Liver (tissue), 9 donors: Measurements from ENCODE around the gene PASD1. TPM values are rescaled to one million over a fixed set of nuclear protein-coding genes. Genes with fewer than 3 reads are reported as not detected.

Experiments used
- DNase-seq: peaks from one replicate; pipeline ENCODE4 v3.0.0-alpha.2; 2017; ENCODE audit warnings: low spot score
- H3K27ac ChIP-seq, 2 donors: one replicate each; pipeline ENCODE4 v1.7.0; 2013; ENCODE audit warnings: inconsistent platforms in 2 of 2, low read length in 2 of 2, control low read depth in 1 of 2, low read depth in 1 of 2, mild to moderate bottlenecking in 1 of 2
- H3K27me3 ChIP-seq, 4 donors: one replicate each; pipeline versions ENCODE4 v1.6.1 to v1.7.0; 2013; ENCODE audit warnings: low read length in 3 of 4, inconsistent platforms in 1 of 4, mild to moderate bottlenecking in 1 of 4, moderate library complexity in 1 of 4; ENCODE audit not compliant: control insufficient read depth in 4 of 4, insufficient read depth in 4 of 4
- H3K36me3 ChIP-seq, 4 donors: one replicate each; pipeline versions ENCODE4 v1.6.1 to v1.7.0; 2013; ENCODE audit warnings: low read length in 3 of 4, mild to moderate bottlenecking in 3 of 4, low read depth in 1 of 4, moderate library complexity in 1 of 4; ENCODE audit not compliant: control insufficient read depth in 4 of 4, insufficient read depth in 3 of 4
- H3K4me1 ChIP-seq, 4 donors: one replicate each; pipeline versions ENCODE4 v1.6.1 to v1.7.0; 2013; ENCODE audit warnings: low read length in 3 of 4, mild to moderate bottlenecking in 3 of 4, moderate library complexity in 1 of 4; ENCODE audit not compliant: control insufficient read depth in 4 of 4, insufficient read depth in 4 of 4
- H3K4me3 ChIP-seq, 3 donors: one replicate each; pipeline versions ENCODE4 v1.6.1 to v1.7.0; 2013; ENCODE audit warnings: low read length in 3 of 3, control low read depth in 1 of 3, low read depth in 1 of 3, mild to moderate bottlenecking in 1 of 3
- H3K9ac ChIP-seq, 2 donors: one replicate each; pipeline ENCODE4 v1.7.0; 2013; ENCODE audit warnings: low read length in 2 of 2, mild to moderate bottlenecking in 2 of 2, moderate library complexity in 2 of 2, control low read depth in 1 of 2, low read depth in 1 of 2
- H3K9me3 ChIP-seq, 4 donors: one replicate each; pipeline versions ENCODE4 v1.6.1 to v1.7.0; 2013; ENCODE audit warnings: low read length in 3 of 4; ENCODE audit not compliant: control insufficient read depth in 4 of 4
- EGR1 ChIP-seq, 2 donors: IDR thresholded peaks; 2 replicates each; pipeline ENCODE4 v1.6.1; 2016 to 2018; ENCODE audit warnings: antibody characterized with exemption in 2 of 2, low read depth in 2 of 2
- FOXA1 ChIP-seq: IDR thresholded peaks from 2 replicates; pipeline ENCODE4 v1.6.1; 2016; ENCODE audit warnings: antibody characterized with exemption
- FOXA2 ChIP-seq: IDR thresholded peaks from 2 replicates; pipeline ENCODE4 v1.6.1; 2016; ENCODE audit warnings: antibody characterized with exemption
- HNF4A ChIP-seq, 2 donors: conservative IDR thresholded peaks; 2 replicates each; pipeline ENCODE4 v1.6.1; 2016; ENCODE audit warnings: antibody characterized with exemption in 2 of 2, mild to moderate bottlenecking in 2 of 2
- HNF4G ChIP-seq: IDR thresholded peaks from 2 replicates; pipeline ENCODE4 v1.6.1; 2016; ENCODE audit warnings: antibody characterized with exemption
- JUND ChIP-seq, 2 donors: IDR thresholded peaks; 2 replicates each; pipeline ENCODE4 v1.6.1; 2016; ENCODE audit warnings: antibody characterized with exemption in 2 of 2
- NR2F2 ChIP-seq: IDR thresholded peaks from 2 replicates; pipeline ENCODE4 v1.6.1; 2016; ENCODE audit warnings: antibody characterized with exemption
- RAD21 ChIP-seq, 2 donors: IDR thresholded peaks; 2 replicates each; pipeline ENCODE4 v1.6.1; 2016; ENCODE audit warnings: antibody characterized with exemption in 2 of 2, mild to moderate bottlenecking in 2 of 2
- RXRA ChIP-seq, 2 donors: IDR thresholded peaks; 2 replicates each; pipeline ENCODE4 v1.6.1; 2017 to 2018; ENCODE audit warnings: antibody characterized with exemption in 2 of 2, mild to moderate bottlenecking in 1 of 2
- SP1 ChIP-seq: IDR thresholded peaks from 2 replicates; pipeline ENCODE4 v1.6.1; 2018; ENCODE audit warnings: antibody characterized with exemption, mild to moderate bottlenecking
- TAF1 ChIP-seq: conservative IDR thresholded peaks from 2 replicates; pipeline ENCODE4 v1.6.1; 2016; ENCODE audit warnings: antibody characterized with exemption, mild to moderate bottlenecking
- YY1 ChIP-seq: IDR thresholded peaks from 2 replicates; pipeline ENCODE4 v1.6.1; 2016; ENCODE audit warnings: antibody characterized with exemption, mild to moderate bottlenecking
- WGBS: extraction: QIAGEN DNeasy Blood & Tissue Kit; methylation state at CpG from one replicate; pipeline ENCODE4 v1.1.7; 2013; 5-methylcytosine and 5-hydroxymethylcytosine counted together
- polyA plus RNA-seq, 2 donors: library from polyadenylated mRNA; stranded (reverse) in 1 of 2; unstranded in 1 of 2; fragments of 200-250 nt in 1 of 2; fragments of >200 nt in 1 of 2; fragmentation: Nextera tagmentation in 1 of 2; extraction: Ambion mirVana in 1 of 2; gene quantifications; one replicate each; pipeline versions ENCODE4 v1.2.1 to v1.2.3, GENCODE V29; 2013 to 2015
- total RNA-seq, 2 donors: library from RNA; depleted of rRNA; stranded (reverse); fragments of >200 nt; gene quantifications; one replicate each; pipeline ENCODE4 v1.2.3, GENCODE V29; 2014
- TF ChIP-seq, protein P1 (sequence below): IDR thresholded peaks from 2 replicates; pipeline ENCODE4 v1.6.1; 2016; ENCODE audit warnings: antibody characterized with exemption
- TF ChIP-seq, protein P2 (sequence below): IDR thresholded peaks from 2 replicates; pipeline ENCODE4 v1.6.1; 2016; ENCODE audit warnings: antibody characterized with exemption
- TF ChIP-seq, protein P3 (sequence below): IDR thresholded peaks from 2 replicates; pipeline ENCODE4 v1.6.1; 2016; ENCODE audit warnings: antibody characterized with exemption
- TF ChIP-seq, protein P4 (sequence below): IDR thresholded peaks from 2 replicates; pipeline ENCODE4 v1.6.1; 2016; ENCODE audit warnings: antibody characterized with exemption, mild to moderate bottlenecking
- TF ChIP-seq, protein P5 (sequence below): fragments of 150-350 bp; IDR thresholded peaks from 2 replicates; pipeline ENCODE4 v1.5.1; 2017; ENCODE audit warnings: improper control_type of control experiment, low read depth, low read length; ENCODE audit not compliant: missing input control
- donor health status: healthy.
- donor health status: healthy.
- donor health status: healthy.
- donor health status: healthy.
- donor health status: healthy.

Gene PASD1
- total and polyA plus RNA-seq, 4 donors = not detected

DNA sequence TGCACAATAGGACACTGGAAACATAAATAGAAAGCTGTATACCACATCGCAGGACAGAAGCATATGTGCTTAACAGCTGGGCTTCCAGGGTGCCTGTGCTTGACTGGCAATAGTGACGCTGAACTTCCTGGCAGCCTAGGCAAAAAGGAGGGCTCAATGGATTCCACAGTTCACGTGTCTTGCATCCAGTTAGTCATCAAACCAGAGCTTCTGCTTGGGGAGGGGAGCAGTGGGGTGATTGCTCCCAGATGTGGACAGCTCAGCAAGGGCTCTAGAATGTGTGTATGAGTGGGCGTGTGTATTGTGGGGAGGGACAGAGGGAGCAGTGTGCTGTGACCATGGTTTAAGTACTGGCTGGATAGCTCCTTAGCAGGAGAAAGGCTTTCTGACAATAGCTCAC, 134.0 kb downstream of the PASD1 start:
- peaks cover 0 to 3% (median 0%) of the 10 kb centered on the region in 4 donors for H3K4me1 ChIP-seq
- 77% methylated on average over 4 of the region's 4 CpGs for WGBS
- no peaks in the 10 kb centered on the region for H3K36me3 ChIP-seq
- no peak overlapping the region for H3K9ac ChIP-seq
- H3K27me3 ChIP-seq = no peaks in the 10 kb centered on the region
- no peak overlapping the region for H3K27ac ChIP-seq
- DNase-seq = no peak
- H3K9me3 ChIP-seq = no peaks in the 10 kb centered on the region
- no peak for TF ChIP-seq EGR1 (IDR thresholded peaks at IDR 0.05; ENCODE audit: low read depth in 2 of 2)
- no peak overlapping the region for H3K4me3 ChIP-seq

DNA sequence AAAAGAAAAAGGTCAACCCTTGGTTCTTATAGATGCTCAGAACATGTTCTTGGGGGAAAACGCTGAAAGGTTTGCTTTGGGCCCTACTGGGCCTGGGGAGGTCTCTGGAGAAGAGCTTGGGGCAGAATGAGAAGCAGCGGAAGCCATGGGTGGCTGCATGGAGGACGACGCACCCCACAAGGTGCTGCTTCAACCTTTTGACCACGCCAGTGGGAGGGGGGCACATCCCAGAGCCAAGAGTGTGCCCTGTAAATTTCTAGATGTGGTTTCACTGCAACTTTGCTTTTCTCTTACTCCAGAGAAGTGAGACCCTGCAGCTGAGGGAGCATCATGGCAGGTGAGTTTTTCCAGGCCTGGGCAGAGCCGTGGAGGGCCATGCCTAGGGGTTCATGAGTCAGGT, 135.0 kb downstream of the PASD1 start:
- 94% methylated on average over 6 of the region's 6 CpGs for WGBS
- H3K27me3 ChIP-seq = no peaks in the 10 kb centered on the region
- no peak overlapping the region for H3K9ac ChIP-seq
- H3K4me3 ChIP-seq = no peak overlapping the region
- H3K9me3 ChIP-seq = no peaks in the 10 kb centered on the region
- peaks cover 0 to 3% (median 0%) of the 10 kb centered on the region in 4 donors for H3K4me1 ChIP-seq
- H3K27ac ChIP-seq = no peak overlapping the region
- TF ChIP-seq HNF4A (conservative IDR thresholded peaks at IDR 0.05) (no peak), RXRA (IDR thresholded peaks at IDR 0.05) (no peak), JUND (IDR thresholded peaks at IDR 0.05) (no peak), RAD21 (IDR thresholded peaks at IDR 0.05) (no peak), FOXA1 (no peak), YY1 (no peak), HNF4G (no peak), NR2F2 (no peak), FOXA2 (no peak), EGR1 (IDR thresholded peaks at IDR 0.05; ENCODE audit: low read depth in 2 of 2) (no peak)
- TF ChIP-seq, protein P1, sequence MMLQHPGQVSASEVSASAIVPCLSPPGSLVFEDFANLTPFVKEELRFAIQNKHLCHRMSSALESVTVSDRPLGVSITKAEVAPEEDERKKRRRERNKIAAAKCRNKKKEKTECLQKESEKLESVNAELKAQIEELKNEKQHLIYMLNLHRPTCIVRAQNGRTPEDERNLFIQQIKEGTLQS = no peak
- no peak for DNase-seq
- no peaks in the 10 kb centered on the region for H3K36me3 ChIP-seq

DNA sequence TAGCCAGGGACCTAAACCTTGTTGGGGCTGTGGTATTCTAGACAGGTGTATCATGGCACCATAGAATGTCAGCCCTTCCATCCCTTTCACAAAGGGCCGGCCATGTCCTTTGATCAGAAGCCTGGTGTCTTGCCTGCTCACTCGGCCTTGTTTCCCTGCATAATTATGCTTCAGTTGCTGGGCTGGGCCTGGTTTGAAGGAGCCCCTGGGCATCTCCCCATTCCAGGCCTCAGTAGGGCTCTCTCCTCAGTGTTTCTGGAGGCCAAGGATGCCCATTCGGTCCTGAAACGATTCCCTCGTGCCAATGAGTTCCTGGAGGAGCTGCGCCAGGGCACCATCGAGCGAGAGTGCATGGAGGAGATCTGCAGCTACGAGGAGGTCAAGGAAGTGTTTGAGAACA, 136.3 kb downstream of the PASD1 start:
- no peak for DNase-seq
- peaks cover 0 to 3% (median 0%) of the 10 kb centered on the region in 4 donors for H3K4me1 ChIP-seq
- no peaks in the 10 kb centered on the region for H3K27me3 ChIP-seq
- TF ChIP-seq, protein P2, sequence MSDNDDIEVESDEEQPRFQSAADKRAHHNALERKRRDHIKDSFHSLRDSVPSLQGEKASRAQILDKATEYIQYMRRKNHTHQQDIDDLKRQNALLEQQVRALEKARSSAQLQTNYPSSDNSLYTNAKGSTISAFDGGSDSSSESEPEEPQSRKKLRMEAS = no peak
- TF ChIP-seq JUND (IDR thresholded peaks at IDR 0.05) (no peak), FOXA1 (no peak), YY1 (no peak), FOXA2 (no peak), EGR1 (IDR thresholded peaks at IDR 0.05; ENCODE audit: low read depth in 2 of 2) (no peak), HNF4A (conservative IDR thresholded peaks at IDR 0.05) (no peak), HNF4G (no peak), SP1 (no peak), NR2F2 (no peak), RAD21 (IDR thresholded peaks at IDR 0.05) (no peak), TAF1 (no peak)
- TF ChIP-seq, protein P3, sequence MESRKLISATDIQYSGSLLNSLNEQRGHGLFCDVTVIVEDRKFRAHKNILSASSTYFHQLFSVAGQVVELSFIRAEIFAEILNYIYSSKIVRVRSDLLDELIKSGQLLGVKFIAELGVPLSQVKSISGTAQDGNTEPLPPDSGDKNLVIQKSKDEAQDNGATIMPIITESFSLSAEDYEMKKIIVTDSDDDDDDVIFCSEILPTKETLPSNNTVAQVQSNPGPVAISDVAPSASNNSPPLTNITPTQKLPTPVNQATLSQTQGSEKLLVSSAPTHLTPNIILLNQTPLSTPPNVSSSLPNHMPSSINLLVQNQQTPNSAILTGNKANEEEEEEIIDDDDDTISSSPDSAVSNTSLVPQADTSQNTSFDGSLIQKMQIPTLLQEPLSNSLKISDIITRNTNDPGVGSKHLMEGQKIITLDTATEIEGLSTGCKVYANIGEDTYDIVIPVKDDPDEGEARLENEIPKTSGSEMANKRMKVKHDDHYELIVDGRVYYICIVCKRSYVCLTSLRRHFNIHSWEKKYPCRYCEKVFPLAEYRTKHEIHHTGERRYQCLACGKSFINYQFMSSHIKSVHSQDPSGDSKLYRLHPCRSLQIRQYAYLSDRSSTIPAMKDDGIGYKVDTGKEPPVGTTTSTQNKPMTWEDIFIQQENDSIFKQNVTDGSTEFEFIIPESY = no peak
- TF ChIP-seq, protein P1 = no peak
- TF ChIP-seq, protein P4, sequence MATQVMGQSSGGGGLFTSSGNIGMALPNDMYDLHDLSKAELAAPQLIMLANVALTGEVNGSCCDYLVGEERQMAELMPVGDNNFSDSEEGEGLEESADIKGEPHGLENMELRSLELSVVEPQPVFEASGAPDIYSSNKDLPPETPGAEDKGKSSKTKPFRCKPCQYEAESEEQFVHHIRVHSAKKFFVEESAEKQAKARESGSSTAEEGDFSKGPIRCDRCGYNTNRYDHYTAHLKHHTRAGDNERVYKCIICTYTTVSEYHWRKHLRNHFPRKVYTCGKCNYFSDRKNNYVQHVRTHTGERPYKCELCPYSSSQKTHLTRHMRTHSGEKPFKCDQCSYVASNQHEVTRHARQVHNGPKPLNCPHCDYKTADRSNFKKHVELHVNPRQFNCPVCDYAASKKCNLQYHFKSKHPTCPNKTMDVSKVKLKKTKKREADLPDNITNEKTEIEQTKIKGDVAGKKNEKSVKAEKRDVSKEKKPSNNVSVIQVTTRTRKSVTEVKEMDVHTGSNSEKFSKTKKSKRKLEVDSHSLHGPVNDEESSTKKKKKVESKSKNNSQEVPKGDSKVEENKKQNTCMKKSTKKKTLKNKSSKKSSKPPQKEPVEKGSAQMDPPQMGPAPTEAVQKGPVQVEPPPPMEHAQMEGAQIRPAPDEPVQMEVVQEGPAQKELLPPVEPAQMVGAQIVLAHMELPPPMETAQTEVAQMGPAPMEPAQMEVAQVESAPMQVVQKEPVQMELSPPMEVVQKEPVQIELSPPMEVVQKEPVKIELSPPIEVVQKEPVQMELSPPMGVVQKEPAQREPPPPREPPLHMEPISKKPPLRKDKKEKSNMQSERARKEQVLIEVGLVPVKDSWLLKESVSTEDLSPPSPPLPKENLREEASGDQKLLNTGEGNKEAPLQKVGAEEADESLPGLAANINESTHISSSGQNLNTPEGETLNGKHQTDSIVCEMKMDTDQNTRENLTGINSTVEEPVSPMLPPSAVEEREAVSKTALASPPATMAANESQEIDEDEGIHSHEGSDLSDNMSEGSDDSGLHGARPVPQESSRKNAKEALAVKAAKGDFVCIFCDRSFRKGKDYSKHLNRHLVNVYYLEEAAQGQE = no peak
- TF ChIP-seq, protein P5, sequence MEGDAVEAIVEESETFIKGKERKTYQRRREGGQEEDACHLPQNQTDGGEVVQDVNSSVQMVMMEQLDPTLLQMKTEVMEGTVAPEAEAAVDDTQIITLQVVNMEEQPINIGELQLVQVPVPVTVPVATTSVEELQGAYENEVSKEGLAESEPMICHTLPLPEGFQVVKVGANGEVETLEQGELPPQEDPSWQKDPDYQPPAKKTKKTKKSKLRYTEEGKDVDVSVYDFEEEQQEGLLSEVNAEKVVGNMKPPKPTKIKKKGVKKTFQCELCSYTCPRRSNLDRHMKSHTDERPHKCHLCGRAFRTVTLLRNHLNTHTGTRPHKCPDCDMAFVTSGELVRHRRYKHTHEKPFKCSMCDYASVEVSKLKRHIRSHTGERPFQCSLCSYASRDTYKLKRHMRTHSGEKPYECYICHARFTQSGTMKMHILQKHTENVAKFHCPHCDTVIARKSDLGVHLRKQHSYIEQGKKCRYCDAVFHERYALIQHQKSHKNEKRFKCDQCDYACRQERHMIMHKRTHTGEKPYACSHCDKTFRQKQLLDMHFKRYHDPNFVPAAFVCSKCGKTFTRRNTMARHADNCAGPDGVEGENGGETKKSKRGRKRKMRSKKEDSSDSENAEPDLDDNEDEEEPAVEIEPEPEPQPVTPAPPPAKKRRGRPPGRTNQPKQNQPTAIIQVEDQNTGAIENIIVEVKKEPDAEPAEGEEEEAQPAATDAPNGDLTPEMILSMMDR = no peak
- H3K36me3 ChIP-seq = no peaks in the 10 kb centered on the region
- no peaks in the 10 kb centered on the region for H3K9me3 ChIP-seq
- no peak overlapping the region for H3K4me3 ChIP-seq
- H3K27ac ChIP-seq = no peak overlapping the region
- 90% methylated on average over 9 of the region's 9 CpGs for WGBS
- no peak overlapping the region for H3K9ac ChIP-seq
